Immature natural killer cell (primary cell): ENCODE data around the gene PIKFYVE. TPM values are rescaled to one million over a fixed set of nuclear protein-coding genes. Genes with fewer than 3 reads are reported as not detected.

Source experiments
- DNase-seq, 3 donors: peaks; one replicate each; pipeline ENCODE4 v3.0.0; 2022; ENCODE audit warnings: mixed read lengths in 1 of 3
- H3K27ac Mint-ChIP-seq, 6 donors: one replicate each; pipeline ENCODE4 v1.8.0; 2020; ENCODE audit warnings: mixed read lengths in 6 of 6, mild to moderate bottlenecking in 5 of 6, inconsistent platforms in 4 of 6, moderate library complexity in 3 of 6
- H3K27me3 Mint-ChIP-seq, 3 donors: one replicate each; pipeline ENCODE4 v1.8.0; 2020 to 2021; ENCODE audit warnings: low read depth in 3 of 3, mild to moderate bottlenecking in 3 of 3, mixed read lengths in 3 of 3, moderate library complexity in 3 of 3, inconsistent platforms in 1 of 3
- H3K36me3 Mint-ChIP-seq, 3 donors: one replicate each; pipeline ENCODE4 v1.8.0; 2020; ENCODE audit warnings: mixed read lengths in 3 of 3, inconsistent platforms in 2 of 3, mild to moderate bottlenecking in 2 of 3
- H3K4me1 Mint-ChIP-seq, 2 donors: one replicate each; pipeline ENCODE4 v1.8.0; 2020; ENCODE audit warnings: inconsistent platforms in 2 of 2, mild to moderate bottlenecking in 2 of 2, mixed read lengths in 2 of 2, moderate library complexity in 1 of 2
- H3K4me3 Mint-ChIP-seq, 5 donors: one replicate each; pipeline ENCODE4 v1.8.0; 2020; ENCODE audit warnings: mild to moderate bottlenecking in 5 of 5, mixed read lengths in 5 of 5, inconsistent platforms in 3 of 5, moderate library complexity in 3 of 5
- H3K9me3 Mint-ChIP-seq, 6 donors: one replicate each; pipeline ENCODE4 v1.8.0; 2020; ENCODE audit warnings: mild to moderate bottlenecking in 6 of 6, mixed read lengths in 6 of 6, inconsistent platforms in 4 of 6, moderate library complexity in 3 of 6
- polyA plus RNA-seq, 3 donors: library from polyadenylated mRNA; unstranded; fragments of 300-500 nt; fragmentation: Illumina TruSeq; gene quantifications; one replicate each; pipeline ENCODE4 v1.2.3, GENCODE V29; 2021

Gene PIKFYVE
- polyA plus RNA-seq, 3 donors from 2014 or later = 5.5 to 14.5 (median 10.5) TPM

DNA sequence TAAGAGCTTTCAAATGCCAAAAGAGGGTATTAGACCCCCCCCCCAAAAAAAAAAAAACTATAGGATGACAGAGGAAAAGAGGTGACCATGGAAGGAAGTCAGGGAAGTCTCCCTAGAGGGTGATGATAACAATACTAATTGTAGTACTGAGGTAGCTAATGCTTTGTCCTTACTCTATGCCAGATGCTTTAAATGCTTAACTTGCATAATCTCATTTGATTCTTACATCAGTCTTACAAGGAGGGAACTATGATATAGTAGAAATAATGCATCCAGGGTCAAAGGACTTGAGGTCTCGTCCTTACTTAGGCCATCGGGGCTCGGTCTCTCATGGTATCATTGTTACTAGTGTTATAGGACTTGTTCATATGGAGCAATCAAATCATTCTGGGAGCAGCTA, 20.3 kb upstream of the PIKFYVE start:
- H3K36me3 Mint-ChIP-seq = peaks cover 39 to 67% (median 43%) of the 10 kb centered on the region in 3 donors
- H3K9me3 Mint-ChIP-seq = no peaks in the 10 kb centered on the region
- no peak for DNase-seq
- H3K27me3 Mint-ChIP-seq = peaks cover 0 to 2% (median 0%) of the 10 kb centered on the region in 3 donors
- peak overlapping the region in 1 of 6 donors; percentile 35 for H3K27ac Mint-ChIP-seq
- H3K4me1 Mint-ChIP-seq = peaks cover 0 to 1% of the 10 kb centered on the region in 2 donors
- no peak overlapping the region for H3K4me3 Mint-ChIP-seq

DNA sequence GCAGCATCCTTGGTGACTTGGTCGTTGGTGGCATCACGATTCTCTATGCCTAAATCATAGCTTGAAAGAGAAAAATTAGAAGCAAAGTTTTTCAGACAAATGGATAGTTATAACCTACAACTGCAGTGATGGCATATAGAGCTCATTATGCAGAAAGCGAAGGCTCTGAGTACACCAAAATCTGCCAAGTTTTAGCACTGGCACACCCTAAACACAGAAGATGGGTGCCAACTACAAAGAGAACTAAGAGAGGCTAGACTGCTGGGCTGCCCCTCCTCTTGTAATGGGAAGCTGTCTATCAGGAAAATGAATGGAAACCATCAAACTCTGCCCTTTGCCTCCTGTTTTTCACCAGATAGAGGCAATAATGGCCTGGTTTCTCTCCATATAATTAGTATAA, 17.5 kb upstream of the PIKFYVE start:
- H3K27ac Mint-ChIP-seq = no peak overlapping the region
- H3K4me1 Mint-ChIP-seq = peaks cover 11 to 14% of the 10 kb centered on the region in 2 donors
- H3K9me3 Mint-ChIP-seq = no peaks in the 10 kb centered on the region
- H3K27me3 Mint-ChIP-seq = no peaks in the 10 kb centered on the region
- no peak overlapping the region for H3K4me3 Mint-ChIP-seq
- DNase-seq = no peak
- H3K36me3 Mint-ChIP-seq = peaks cover 22 to 59% (median 34%) of the 10 kb centered on the region in 3 donors

DNA sequence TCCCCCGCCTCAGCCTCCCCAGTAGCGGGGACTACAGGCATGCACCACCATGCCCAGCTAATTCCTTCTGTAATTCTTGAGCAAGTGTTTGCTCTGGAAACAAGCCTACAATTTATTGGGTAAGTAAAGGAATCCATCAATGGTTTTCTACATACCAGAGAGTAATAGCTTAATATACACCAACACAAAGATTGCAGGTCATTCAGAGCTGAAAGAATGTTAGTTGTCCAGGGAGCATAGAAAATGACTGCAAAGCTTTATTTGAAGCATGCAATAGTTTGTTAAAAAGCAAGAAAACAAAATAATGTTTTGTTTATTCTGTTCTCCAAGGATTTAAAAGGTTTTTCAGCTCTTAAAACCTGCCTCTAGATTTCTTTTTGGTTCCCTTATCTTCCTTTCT, 16.8 kb upstream of the PIKFYVE start:
- Mint-ChIP-seq H3K27ac (no peak overlapping the region), H3K4me1 (peaks cover 16 to 21% of the 10 kb centered on the region in 2 donors), H3K36me3 (peaks cover 22 to 52% (median 30%) of the 10 kb centered on the region in 3 donors), H3K9me3 (no peaks in the 10 kb centered on the region), H3K27me3 (peaks cover 0 to under 1% (median 0%) of the 10 kb centered on the region in 3 donors), H3K4me3 (no peak overlapping the region)
- no peak for DNase-seq

DNA sequence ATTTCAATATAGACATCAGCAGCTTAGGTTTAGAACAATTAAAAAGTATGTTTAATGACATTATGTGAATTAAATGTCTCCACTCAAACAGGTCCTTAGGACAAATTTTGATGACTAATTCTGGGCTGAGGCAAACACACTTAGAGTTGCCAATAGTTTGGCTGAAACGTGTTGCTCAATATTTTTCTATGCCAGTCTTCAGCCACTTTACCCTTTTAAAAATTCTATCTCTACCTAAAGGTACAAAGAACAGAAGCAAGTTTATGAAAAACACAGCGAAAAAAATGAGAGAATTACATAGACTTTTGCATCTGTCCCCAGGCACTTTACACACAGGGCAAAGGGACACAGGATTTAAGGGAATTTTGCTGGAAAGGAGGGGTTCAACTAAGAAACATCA, 15.7 kb upstream of the PIKFYVE start:
- Mint-ChIP-seq H3K4me1 (peaks cover 21 to 28% of the 10 kb centered on the region in 2 donors), H3K27ac (peak overlapping the region in 1 of 6 donors; percentile 7), H3K4me3 (no peak overlapping the region), H3K9me3 (no peaks in the 10 kb centered on the region), H3K36me3 (peaks cover 19 to 47% (median 27%) of the 10 kb centered on the region in 3 donors), H3K27me3 (peaks cover 0 to 4% (median 0%) of the 10 kb centered on the region in 3 donors)
- DNase-seq = no peak

DNA sequence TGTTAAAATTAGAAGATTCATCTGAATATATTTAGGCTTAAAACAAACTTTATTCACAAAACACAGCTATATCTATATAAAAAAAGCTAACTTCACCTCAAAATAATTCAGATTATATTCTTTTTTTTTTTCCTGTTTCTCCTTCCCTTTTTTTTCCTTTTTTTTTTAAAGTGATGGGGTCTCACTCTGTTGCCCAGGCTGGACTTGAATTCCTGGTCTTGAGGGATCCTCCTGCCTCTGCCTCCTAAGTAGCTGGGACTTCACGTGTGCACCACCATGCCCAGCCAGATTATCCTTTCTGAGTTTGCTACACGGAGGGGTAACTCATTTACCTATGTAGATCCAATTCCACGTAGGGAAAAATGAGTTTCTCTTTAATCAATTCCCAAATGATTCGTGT, 15.0 kb upstream of the PIKFYVE start:
- Mint-ChIP-seq H3K4me1 (peaks cover 26 to 34% of the 10 kb centered on the region in 2 donors), H3K4me3 (no peak overlapping the region), H3K9me3 (no peaks in the 10 kb centered on the region)

DNA sequence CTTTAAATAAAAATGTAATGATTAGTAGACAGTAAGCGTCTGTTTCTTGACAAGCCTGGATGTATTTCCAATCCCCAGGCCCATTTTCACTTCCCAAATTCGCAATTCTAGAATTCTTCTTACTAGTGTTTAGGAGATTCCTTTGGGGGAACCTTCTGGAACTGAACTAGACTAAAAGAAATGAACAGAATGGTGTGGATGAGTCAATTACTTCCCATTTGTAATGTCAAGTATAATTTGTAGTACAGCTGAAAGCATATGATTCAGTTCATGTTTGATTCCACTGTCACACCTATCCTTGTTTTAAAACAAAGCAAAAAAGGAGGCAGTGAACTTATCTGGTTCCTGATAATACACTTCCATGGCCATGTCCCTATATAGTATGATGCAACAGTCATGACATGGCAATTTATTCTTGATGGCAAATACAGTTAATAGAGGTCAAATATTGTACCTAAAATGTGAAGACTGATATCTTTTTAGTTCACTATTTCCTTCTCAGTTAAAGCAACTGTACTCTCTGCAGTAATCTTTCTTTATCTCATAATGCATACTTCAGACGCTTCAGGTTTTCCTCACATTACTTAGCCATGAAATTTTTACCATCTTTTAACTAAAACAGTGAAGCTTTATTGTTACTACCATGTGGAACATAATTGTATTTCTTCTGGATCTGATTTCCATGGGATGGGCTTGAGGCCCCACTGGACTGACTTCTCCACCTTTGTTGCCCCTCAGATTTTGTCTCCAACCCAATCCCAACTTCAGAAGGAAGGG, 13.2 kb upstream of the PIKFYVE start:
- Mint-ChIP-seq H3K4me1 (peaks cover 26 to 34% of the 10 kb centered on the region in 2 donors), H3K4me3 (peak overlapping the region; percentile 20 to 100 (median 99)), H3K36me3 (peaks cover 11 to 28% (median 16%) of the 10 kb centered on the region in 3 donors), H3K9me3 (no peaks in the 10 kb centered on the region), H3K27ac (peak overlapping the region; percentile 29 to 88 (median 71)), H3K27me3 (peaks cover 0 to 4% (median 0%) of the 10 kb centered on the region in 3 donors)
- DNase-seq = no peak

More for the DNA sequence above, 15.0 kb upstream of the PIKFYVE start:
- no peak for DNase-seq
- H3K27ac Mint-ChIP-seq = peak overlapping the region in 2 of 6 donors; percentile 22 to 51
- H3K36me3 Mint-ChIP-seq = peaks cover 12 to 41% (median 21%) of the 10 kb centered on the region in 3 donors
- H3K27me3 Mint-ChIP-seq = peaks cover 0 to 4% (median 0%) of the 10 kb centered on the region in 3 donors

DNA sequence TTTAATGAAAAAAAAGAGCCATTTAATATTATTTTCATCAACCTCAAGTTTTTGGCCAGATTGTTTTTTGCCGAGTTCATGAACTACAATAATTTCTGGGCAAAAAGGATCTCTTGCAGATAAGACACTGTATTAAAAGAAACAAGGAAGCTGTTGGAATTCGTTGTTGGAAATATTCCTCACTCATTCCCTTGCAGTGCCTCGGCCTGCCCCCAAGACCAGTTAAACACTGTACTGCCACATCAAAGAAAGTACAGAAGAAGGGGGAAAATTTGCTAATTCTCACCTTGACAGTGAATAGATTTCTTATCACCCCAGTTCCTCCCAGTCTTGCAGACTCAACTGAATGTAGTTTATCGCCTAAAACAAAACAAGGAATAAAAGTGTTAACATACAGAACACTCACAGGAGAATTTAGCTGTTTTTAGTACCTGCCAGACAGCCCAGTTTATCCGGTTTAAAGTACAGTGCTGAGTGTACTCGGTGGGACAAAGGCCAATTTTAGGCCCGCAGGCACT, 12.4 kb upstream of the PIKFYVE start:
- H3K4me1 Mint-ChIP-seq = peaks cover 26 to 34% of the 10 kb centered on the region in 2 donors
- DNase-seq = no peak

DNA sequence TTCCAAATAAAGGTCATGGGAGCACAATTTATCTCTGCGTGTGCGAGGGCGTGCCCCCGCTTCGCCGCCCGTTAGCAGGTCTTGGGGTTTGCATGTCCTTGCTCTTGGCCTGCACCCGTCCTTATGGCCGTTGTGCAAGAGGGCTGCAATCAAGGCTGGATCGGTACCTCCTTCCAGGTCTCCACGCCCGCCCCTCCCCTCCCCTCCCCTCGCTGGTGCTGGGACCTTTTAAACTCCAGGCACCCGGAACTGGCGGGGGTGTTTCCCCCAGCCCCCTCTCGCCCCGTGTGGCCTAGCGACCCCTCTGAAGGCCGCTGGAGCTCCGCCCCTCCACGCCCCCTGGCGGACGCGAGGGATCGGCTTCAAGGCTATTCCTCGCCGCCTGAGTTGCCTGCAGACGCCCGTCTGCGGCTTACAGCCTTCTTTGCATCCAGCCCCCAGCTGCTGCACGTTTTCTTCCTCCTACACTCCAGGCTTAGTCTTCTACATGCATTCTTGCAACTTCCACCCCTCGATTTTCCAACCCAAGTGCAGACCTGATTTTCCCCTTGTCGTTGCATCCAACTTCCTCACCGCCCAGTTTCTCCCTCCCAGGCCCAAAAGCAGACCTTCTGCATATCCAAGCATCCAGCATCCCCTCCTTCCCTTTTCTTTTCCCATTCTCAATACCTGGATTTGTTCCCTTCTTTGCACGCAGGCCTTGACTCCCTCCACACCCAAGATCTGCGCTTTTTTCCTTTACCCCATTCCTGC, 11.8 kb upstream of the PIKFYVE start:
- H3K27ac Mint-ChIP-seq = peak overlapping the region; percentile 72 to 97 (median 88)
- peak overlapping the region; percentile 97 to 100 (median 99) for H3K4me3 Mint-ChIP-seq
- H3K36me3 Mint-ChIP-seq = peaks cover 9 to 19% (median 12%) of the 10 kb centered on the region in 3 donors
- no peaks in the 10 kb centered on the region for H3K9me3 Mint-ChIP-seq
- peaks cover 26 to 34% of the 10 kb centered on the region in 2 donors for H3K4me1 Mint-ChIP-seq
- peak; percentile 79 to 82 (median 80) for DNase-seq
- H3K27me3 Mint-ChIP-seq = peaks cover 0 to 4% (median under 1%) of the 10 kb centered on the region in 3 donors

More for the DNA sequence above, 12.4 kb upstream of the PIKFYVE start:
- peaks cover 11 to 21% (median 12%) of the 10 kb centered on the region in 3 donors for H3K36me3 Mint-ChIP-seq
- H3K9me3 Mint-ChIP-seq = no peaks in the 10 kb centered on the region
- H3K27me3 Mint-ChIP-seq = peaks cover 0 to 4% (median 0%) of the 10 kb centered on the region in 3 donors
- H3K4me3 Mint-ChIP-seq = peak overlapping the region; percentile 97 to 100 (median 99)
- H3K27ac Mint-ChIP-seq = peak overlapping the region; percentile 29 to 88 (median 78)

DNA sequence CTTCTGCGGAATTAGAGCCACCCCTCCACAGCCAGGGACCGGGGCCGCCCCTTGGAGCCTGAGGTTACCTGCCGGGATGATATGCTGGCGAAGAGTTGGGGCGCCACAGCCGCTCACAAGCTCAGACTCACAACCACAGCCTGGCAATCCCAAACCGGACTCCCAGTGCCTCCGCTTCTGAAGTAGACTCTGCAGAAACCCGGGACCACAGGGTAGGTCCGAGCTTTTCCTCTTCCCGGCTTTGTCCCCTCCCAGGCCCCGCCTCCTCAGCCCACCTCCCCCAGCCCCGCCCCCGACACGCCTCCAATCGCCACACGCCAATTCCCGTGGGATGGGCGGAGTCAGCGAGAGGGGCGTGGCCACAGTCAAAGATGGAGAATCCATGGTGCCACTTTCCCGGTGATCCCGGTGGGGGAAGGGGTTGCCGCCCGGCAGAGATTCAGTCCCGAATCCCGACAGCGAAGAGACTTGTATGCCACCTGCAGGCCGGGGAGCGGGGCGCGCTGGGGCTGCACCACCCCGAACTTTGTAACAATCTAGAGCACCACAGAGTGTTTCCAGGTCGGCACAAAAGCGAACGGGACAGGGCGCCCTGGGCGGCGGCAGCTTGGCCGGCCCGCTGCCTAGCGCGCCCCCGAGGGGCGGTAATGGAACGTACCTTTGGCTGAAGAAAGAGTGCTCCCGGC, 11.0 kb upstream of the PIKFYVE start, which contains the start of gene IDH1:
IDH1 (minus strand) TSS at position 201 of the 686 bp plus-strand sequence. CDS start 3,520 bp downstream, outside the sequence.
- Mint-ChIP-seq H3K27ac (peak within 1 kb of the TSS; percentile 72 to 97 (median 88)), H3K36me3 (peaks cover 2 to 12% (median 6%) of the 10 kb centered on the region in 3 donors), H3K9me3 (no peaks in the 10 kb centered on the region), H3K4me1 (peaks cover 25 to 34% of the 10 kb centered on the region in 2 donors), H3K4me3 (peak within 1 kb of the TSS; percentile 97 to 100 (median 99)), H3K27me3 (peaks cover 0 to 6% (median 4%) of the 10 kb centered on the region in 3 donors)
- peak; percentile 90 to 92 (median 91) for DNase-seq

DNA sequence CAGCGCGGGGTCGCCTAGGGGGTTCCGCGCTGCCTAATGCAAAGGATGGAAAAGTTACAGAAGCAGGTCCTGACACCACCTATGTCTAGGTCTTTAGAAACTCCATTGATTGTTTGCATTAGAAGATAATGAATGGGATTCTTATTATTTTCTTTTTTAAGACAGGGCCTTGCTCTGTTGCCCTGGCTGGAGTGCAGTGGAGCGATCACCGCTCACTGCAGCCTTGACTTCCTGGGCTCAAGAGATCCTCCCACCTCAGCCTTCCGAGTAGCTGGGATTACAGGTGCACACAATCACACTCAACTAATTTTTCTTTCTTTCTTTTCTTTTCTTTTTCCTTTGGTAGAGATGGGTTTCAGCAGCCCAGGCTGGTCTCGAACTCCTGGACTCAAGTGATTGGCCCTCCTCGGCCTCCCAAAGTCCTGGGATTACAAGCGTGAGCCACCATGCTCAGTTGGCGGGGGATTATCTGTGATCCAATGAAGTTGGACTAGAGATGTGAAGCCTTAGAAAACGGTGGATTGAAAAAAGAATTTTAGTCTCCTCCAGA, 10.4 kb upstream of the PIKFYVE start:
- Mint-ChIP-seq H3K27me3 (peaks cover 0 to 6% (median 4%) of the 10 kb centered on the region in 3 donors), H3K9me3 (no peaks in the 10 kb centered on the region), H3K4me3 (peak overlapping the region; percentile 97 to 100 (median 99)), H3K4me1 (peaks cover 25 to 34% of the 10 kb centered on the region in 2 donors), H3K27ac (peak overlapping the region; percentile 59 to 89 (median 82)), H3K36me3 (peaks cover 0 to 11% (median 4%) of the 10 kb centered on the region in 3 donors)
- DNase-seq = no peak

DNA sequence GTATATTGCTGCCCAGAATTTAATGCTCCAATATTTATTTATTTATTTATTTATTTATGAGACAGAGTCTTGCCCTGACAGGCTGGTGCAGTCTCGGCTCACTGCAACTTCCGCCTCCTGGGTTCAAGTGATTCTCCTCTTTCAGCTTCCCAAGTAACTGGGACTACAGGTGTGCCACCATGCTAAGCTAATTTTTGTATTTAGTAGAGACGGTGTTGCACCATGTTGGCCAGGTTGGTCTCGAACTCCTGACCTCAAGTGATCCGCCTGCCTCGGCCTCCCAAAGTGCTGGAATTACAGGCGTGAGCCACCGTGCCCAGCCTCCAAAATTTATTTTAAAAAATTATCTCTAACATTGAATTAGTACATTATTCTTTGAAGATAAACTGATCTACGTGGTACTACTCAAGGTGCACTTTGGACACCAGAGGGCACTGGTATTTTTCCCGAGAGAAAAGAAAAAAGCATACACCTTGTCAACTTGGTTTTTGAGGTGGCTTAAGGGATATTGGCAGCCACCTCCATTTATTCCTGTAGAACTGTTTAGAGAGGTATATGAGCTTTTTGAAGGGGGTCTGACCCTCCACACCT, 9.8 kb upstream of the PIKFYVE start:
- no peaks in the 10 kb centered on the region for H3K9me3 Mint-ChIP-seq
- peak overlapping the region; percentile 97 to 100 (median 99) for H3K4me3 Mint-ChIP-seq
- DNase-seq = no peak
- H3K27me3 Mint-ChIP-seq = peaks cover 0 to 6% (median 4%) of the 10 kb centered on the region in 3 donors
- peaks cover 25 to 34% of the 10 kb centered on the region in 2 donors for H3K4me1 Mint-ChIP-seq
- peaks cover 0 to 8% (median 2%) of the 10 kb centered on the region in 3 donors for H3K36me3 Mint-ChIP-seq
- peak overlapping the region in 1 of 6 donors; percentile 83 for H3K27ac Mint-ChIP-seq
